SKM-1 (cell line): ENCODE results near the gene ARFIP1.
"Not testable (repeated sequence)": the region's sequence is repeated elsewhere in the genome, so short reads cannot be mapped to it uniquely, and the experiment has no call there.

Source experiments
- DNase-seq: peaks from one replicate; lab custom pipeline; 2025; ENCODE audit not compliant: unreplicated experiment; lab: John Stamatoyannopoulos, UW

Gene ARFIP1

DNA sequence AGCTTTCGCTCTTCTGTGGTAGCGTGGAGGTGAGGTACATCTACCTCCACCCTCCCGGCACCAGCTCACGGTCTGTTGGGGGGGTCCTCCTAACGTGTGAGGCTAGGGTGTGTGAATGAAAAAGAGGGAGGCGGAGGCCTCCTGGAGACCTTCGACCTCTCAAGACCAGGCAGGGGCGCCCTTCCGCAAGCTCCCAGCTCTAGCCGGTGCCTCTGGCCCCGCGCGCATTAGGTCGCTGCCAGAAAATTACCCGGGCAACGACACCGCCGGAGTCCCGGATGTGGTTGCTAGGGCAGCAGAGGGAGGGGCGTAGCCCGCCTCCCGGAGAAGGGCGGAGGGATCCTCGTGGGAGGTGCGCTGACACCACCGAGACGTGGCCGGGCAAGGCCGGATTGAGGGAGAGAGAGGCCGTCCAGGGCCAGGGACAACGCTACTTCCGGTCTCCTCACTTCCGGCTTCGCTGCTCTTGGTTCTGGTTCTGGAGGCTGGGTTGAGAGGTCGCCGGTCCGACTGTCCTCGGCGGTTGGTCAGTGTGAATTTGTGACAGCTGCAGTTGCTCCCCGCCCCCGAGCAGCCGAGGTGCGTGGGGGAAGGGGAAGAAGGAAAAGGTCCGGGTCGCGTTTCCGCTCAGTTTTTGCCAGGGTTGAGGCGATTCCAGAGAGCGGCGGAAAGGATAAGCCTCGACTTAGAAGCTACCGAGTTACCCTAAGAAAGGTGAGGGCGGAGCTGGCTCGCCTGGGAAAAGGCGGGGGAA, at the start of gene ARFIP1, which contains the start of gene TIGD4:
Gene ARFIP1 (plus strand): TSS at position 442 of the 754 bp plus-strand sequence. CDS start 49,680 bp downstream, outside the sequence.
Gene TIGD4 (minus strand): TSS at position 218 of the 754 bp plus-strand sequence. CDS start 8,726 bp downstream, outside the sequence.
- peak; percentile 81 for DNase-seq

GRCh38 chr4:152731997-152732396, 47.8 kb upstream of the ARFIP1 start:
- DNase-seq: no peak

DNA sequence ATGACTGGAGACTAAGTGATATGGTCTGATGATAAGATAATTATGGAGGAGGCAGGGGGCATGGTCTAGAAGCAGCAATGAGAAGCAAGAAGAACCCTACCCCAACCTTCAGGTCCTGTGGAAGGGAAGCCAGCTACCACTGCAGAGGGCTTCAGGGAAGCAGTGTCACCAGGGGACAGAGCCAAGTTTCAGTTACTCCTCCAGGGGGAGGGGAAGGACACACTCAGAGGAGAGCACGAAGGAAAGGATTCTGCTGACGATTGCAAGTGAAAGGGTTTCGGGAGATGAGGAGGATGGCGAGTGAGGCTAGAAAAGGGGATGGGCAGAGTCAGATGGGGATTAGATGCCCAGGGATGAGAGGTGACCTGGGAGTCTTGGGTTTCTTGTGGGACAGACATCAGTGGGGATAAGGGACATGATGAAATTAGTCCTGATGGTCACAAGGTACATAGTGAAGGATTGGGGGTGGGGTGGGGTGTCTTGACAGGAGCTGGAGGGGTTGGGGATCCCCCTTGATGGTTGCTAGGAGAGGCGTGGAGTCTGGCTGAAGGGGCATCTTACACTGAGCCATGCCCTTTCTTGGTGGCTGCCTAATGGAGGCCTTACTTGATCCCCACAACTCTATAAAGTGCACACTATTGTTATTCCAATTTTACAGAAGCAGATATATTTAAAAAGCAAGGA, 45.6 kb upstream of the ARFIP1 start:
- no peak for DNase-seq

- DNase-seq: no peak
Observed at GRCh38 chr4:152734699-152735050, 45.1 kb upstream of the ARFIP1 start.

DNA sequence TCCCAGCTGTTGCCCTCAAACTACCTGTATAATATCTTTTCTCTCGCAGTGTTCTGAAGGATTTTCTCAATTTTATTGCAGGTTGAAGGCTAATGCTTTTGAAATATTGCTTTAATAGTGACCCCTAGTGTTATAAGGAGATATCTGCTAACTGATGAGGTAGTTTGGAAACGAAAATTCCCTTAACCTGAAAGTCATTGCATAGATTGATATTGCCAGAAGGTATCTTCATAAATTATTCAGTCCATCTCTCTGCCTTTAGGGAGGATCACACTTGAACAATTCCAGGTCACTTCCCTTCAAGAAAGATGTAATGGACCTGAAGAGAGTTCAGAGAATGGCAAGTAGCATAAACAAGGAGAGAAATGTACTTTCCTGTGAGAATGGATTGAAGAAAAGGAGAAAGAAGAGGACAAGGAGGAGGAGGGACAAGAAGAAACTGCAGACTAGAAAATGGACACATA, 44.3 kb upstream of the ARFIP1 start:
- DNase-seq: peak; percentile 12

GRCh38 chr4:152735906-152736305, 43.8 kb upstream of the ARFIP1 start:
- no peak for DNase-seq

GRCh38 chr4:152738827-152739226, 40.9 kb upstream of the ARFIP1 start:
- no peak for DNase-seq

DNA sequence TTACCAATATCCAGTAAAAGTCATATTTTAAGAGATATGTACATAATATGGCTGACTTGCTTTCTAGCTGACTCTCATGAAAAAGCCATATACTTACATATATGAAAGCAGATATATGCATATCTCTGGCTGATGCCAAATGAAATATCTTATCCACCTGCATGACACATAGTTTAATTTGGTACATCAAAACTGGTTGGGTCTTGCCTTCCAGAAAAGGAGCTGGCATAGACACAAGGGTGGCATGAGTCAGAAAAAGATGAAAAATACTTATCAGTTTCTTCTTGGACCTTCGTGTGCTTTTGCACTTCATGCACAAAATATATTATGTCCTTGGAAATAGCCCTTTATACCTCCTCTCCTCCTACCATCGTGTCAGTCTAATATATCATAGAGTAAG, 32.3 kb upstream of the ARFIP1 start:
- DNase-seq: no peak

- no peak for DNase-seq
Observed at GRCh38 chr4:152748619-152749018, 31.1 kb upstream of the ARFIP1 start.

GRCh38 chr4:152763796-152764195, 16.0 kb upstream of the ARFIP1 start:
- no peak for DNase-seq

- DNase-seq: not testable (repeated sequence)
Observed at GRCh38 chr4:152765069-152765737, 14.6 kb upstream of the ARFIP1 start.

DNA sequence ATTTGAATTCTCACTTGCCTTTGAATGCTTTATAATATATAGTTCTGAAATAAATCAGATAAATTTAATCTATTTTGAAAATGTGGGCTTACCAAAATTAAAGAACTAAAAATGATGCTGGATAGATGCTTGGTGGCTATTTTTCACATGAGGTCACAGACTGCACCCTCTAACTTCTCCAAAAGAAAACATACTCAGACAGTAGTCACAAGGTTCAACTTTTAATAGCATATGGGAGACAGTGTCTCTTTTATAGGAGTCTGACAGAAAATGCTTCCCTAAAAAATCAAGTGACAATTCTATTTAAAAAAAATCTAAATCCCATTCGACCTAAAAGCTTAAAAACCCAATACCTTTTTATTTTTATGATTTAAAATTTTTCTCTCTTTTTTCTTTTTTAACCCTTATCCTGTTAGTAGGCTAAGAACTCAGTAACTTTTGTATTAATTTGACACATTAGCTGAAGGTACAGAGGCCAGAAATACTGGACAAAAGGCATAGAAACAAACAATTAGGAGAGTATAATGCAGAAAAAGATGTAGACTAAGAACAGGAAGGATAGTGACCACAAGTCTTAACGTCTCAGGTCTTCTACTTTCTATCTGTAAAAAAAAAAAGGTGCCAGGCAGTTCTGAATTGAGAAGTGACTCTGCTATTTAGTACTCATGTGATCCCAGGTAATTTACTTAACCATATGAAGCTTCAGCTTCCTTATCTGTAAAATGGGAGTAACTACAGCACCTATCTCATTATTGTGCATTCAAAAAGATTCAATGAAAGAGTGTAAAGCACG, 7.8 kb upstream of the ARFIP1 start:
- no peak for DNase-seq

DNA sequence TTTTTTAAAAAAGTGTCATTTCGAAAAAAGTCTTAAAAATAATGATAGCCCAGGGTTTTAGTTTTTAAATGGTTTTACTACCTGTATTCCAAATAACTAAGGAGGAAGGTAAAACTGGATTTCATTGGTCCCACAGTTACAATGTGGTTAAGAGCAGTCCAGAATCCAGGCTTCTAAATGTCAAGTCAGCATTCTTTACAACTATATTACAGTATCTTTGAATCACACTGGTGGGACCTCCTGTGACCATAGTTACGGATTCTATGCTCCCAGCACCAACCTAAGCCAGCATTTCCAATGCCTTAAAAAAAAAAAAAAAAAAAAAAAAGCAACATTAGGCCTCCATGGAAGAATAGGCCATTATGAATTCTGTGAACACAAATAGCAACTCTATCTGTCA, 6.4 kb upstream of the ARFIP1 start:
- DNase-seq: no peak

DNA sequence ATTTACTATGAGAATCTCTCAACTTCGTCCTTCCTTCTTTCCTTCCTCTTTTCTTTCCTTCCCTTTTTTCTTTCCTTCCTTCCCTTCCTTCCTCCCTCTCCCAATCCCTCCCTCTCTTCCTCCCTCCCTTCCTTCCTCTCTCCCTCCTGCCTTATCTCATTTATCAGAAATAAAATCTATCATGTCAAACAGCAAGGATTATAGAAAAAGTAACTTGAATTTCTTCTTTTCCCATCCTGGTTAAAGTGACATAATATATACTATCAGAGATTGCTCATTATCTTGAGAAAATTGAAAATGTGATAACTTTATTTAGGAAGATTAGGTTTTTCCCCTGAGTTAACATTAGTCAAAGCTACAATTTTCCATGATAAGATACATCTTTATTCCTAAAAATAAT, 5.8 kb upstream of the ARFIP1 start:
- DNase-seq: no peak

- DNase-seq: no peak
Observed at GRCh38 chr4:152776352-152776751, 3.4 kb upstream of the ARFIP1 start.

DNA sequence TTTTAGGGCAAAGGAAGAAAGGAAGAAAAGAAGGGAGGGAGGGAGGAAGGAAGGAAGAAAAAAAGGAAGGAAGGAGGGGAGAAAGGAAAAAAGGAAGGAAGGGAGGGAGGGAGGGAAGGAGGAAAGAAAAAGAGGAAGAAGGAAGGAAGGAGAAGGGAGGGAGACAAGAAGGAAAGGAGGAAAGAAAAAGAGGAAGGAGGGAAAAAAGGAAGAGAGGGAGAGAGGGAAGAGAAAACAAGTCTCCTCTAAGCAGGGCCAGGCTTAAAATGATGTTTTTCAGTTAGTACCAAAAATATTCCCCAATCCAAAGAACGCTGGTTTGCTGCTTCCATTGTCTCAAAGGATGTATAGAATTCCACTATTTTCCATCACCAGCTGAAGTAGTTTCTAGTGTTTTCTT, 2.3 kb upstream of the ARFIP1 start:
- DNase-seq: no peak

DNA sequence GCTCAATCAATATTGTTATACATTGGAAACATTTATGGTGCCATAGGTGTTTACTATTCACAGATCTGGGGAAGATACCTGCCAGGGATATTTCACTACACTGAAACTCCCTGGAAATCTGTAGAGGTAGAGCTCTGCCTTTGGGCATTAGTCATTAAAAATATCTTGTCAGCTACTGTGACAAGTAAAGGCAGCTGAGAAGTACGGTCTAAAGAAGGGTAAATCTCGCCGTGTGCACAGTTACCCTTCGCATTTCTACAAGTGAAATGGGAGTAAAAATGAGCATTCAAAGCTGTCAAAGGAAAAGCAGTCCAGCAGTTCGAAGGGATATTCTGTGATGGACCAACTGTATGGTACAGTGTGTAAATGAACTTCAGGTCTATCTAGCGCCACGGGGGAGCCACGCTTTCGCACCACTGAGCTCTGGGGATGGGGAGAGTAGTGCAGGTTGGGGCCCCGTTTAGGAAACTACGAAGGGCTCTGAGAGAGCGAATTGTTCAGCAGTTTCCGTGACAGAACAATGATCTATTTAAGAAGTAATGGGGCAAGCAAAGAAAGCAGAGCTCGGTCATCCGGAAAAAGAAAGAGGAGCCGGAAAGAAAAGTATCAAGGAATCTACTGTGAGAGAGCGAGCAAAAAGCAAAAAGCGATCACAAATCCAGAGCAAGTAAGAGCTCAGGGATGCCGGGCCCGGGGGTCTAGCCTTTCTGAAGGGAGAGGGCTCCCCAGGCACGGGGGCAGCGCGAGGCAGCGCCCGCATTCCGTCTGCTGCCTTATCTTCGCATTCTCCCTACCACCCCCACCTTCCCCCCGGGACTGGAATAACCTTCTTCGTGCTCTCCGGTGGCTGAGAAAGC, 870 bp upstream of the ARFIP1 start:
- DNase-seq: no peak

GRCh38 chr4:152780267-152780778, 569 bp downstream of the ARFIP1 start:
- DNase-seq: no peak

GRCh38 chr4:152784490-152785350, 5.0 kb downstream of the ARFIP1 start:
- no peak for DNase-seq
